HepG2 (cell line): Measurements from ENCODE around the gene ATAD3C. TPM values are rescaled to one million over a fixed set of nuclear protein-coding genes. Genes with fewer than 3 reads are reported as not detected.
A peak's percentile ranks its signal among the peaks of the same experiment; 100 is the strongest.

Experiments used
- AGO2 ChIP-seq: fragments of 200-400 bp; formaldehyde crosslinking; optimal IDR thresholded peaks from 2 replicates; pipeline ENCODE3; 2017; ENCODE audit warnings: mild to moderate bottlenecking, low read depth, low read length, moderate library complexity
- AKAP8 ChIP-seq: sonication (generic); formaldehyde crosslinking; IDR thresholded peaks from 2 replicates; pipeline ENCODE4 v1.5.1; 2020; ENCODE audit warnings: mild to moderate bottlenecking, missing genetic modification reagents
- ARID2 ChIP-seq: sonication (generic); formaldehyde crosslinking; IDR thresholded peaks from 2 replicates; pipeline ENCODE4 v1.8.1; 2022; ENCODE audit warnings: mild to moderate bottlenecking, missing genetic modification reagents, borderline replicate concordance
- ATF4 ChIP-seq, 2 experiments: fragments of 450-650 bp in 1 of 2; sonication (generic) in 1 of 2; formaldehyde crosslinking; IDR thresholded peaks; 2 replicates each; pipeline versions ENCODE4 v1.5.0 to v1.8.0; 2020 to 2022; ENCODE audit warnings: mild to moderate bottlenecking in 1 of 2, missing genetic modification reagents in 1 of 2
- CEBPB ChIP-seq: IDR thresholded peaks from 2 replicates; pipeline ENCODE4 v1.6.1; 2011; ENCODE audit warnings: low read depth, low read length, improper control_type of control experiment, borderline replicate concordance
- CEBPG ChIP-seq: IDR thresholded peaks from 2 replicates; pipeline ENCODE4 v1.6.1; 2016
- CSRNP2 ChIP-seq: sonication (generic); formaldehyde crosslinking; conservative IDR thresholded peaks from 2 replicates; pipeline ENCODE4 v1.8.0; 2022; ENCODE audit warnings: low read depth, missing genetic modification reagents
- FOXK2 ChIP-seq: fragments of 450-650 bp; IDR thresholded peaks from 2 replicates; pipeline ENCODE4 v1.6.1; 2016
- IKZF5 ChIP-seq: IDR thresholded peaks from 2 replicates; pipeline ENCODE4 v1.6.1; 2018; ENCODE audit warnings: missing genetic modification reagents, mild to moderate bottlenecking, missing compliant biosample characterization
- KAT2B ChIP-seq: fragments of 150-350 bp; IDR thresholded peaks from 2 replicates; pipeline ENCODE4 v1.6.1; 2014; ENCODE audit warnings: low read depth, low read length, borderline replicate concordance
- KDM5B ChIP-seq: sonication (generic); formaldehyde crosslinking; IDR thresholded peaks from 2 replicates; pipeline ENCODE4 v1.4.0; 2020; ENCODE audit warnings: missing genetic modification reagents, mild to moderate bottlenecking, borderline replicate concordance
- MXI1 ChIP-seq: IDR thresholded peaks from 3 replicates; pipeline ENCODE4 v1.6.1; 2012; ENCODE audit warnings: low read depth, low read length, inconsistent platforms, borderline replicate concordance
- MYC ChIP-seq: sonication (generic); formaldehyde crosslinking; IDR thresholded peaks from 2 replicates; pipeline ENCODE4 v1.9.0; 2021; ENCODE audit warnings: missing genetic modification reagents, borderline replicate concordance
- NONO ChIP-seq, 2 experiments: fragments of 450-650 bp in 1 of 2; sonication (generic) in 1 of 2; formaldehyde crosslinking in 1 of 2; IDR thresholded peaks in 1 of 2; conservative IDR thresholded peaks in 1 of 2; 2 replicates each; pipeline versions ENCODE4 v1.6.1 to v1.8.0; 2017 to 2022; ENCODE audit warnings: mild to moderate bottlenecking in 1 of 2, missing genetic modification reagents in 1 of 2, moderate library complexity in 1 of 2
- ONECUT2 ChIP-seq: sonication (generic); formaldehyde crosslinking; IDR thresholded peaks from 2 replicates; pipeline ENCODE4 v1.4.0; 2020; ENCODE audit warnings: missing genetic modification reagents
- PRPF4 ChIP-seq: fragments of 200-400 bp; formaldehyde crosslinking; IDR thresholded peaks from 2 replicates; pipeline ENCODE4 v1.6.1; 2016; ENCODE audit warnings: low read length, low read depth; ENCODE audit not compliant: poor library complexity, severe bottlenecking
- SAP130 ChIP-seq: IDR thresholded peaks from 2 replicates; pipeline ENCODE4 v1.6.1; 2016; ENCODE audit warnings: low read depth
- SKIL ChIP-seq: sonication (generic); formaldehyde crosslinking; IDR thresholded peaks from 2 replicates; pipeline ENCODE4 v1.8.0; 2022; ENCODE audit warnings: missing genetic modification reagents, mild to moderate bottlenecking, moderate library complexity, borderline replicate concordance
- SMAD1 ChIP-seq: sonication (generic); formaldehyde crosslinking; IDR thresholded peaks from 2 replicates; pipeline ENCODE4 v1.4.0; 2020; ENCODE audit warnings: missing genetic modification reagents, low read depth, mild to moderate bottlenecking, borderline replicate concordance
- TBX2 ChIP-seq: sonication (generic); formaldehyde crosslinking; IDR thresholded peaks from 2 replicates; pipeline ENCODE4 v1.5.0; 2020; ENCODE audit warnings: missing genetic modification reagents, mild to moderate bottlenecking, borderline replicate concordance
- THAP11 ChIP-seq: IDR thresholded peaks from 2 replicates; pipeline ENCODE4 v1.6.1; 2016; ENCODE audit warnings: missing biosample characterization, missing genetic modification reagents
- WIZ ChIP-seq: sonication (generic); formaldehyde crosslinking; IDR thresholded peaks from 2 replicates; pipeline ENCODE4 v1.5.1; 2020; ENCODE audit warnings: mild to moderate bottlenecking, missing genetic modification reagents
- ZBTB7A ChIP-seq: sonication (generic); formaldehyde crosslinking; IDR thresholded peaks from 2 replicates; pipeline ENCODE4 v1.8.0; 2022; ENCODE audit warnings: mild to moderate bottlenecking, missing genetic modification reagents
- ZNF274 ChIP-seq: sonication (generic); formaldehyde crosslinking; IDR thresholded peaks from 2 replicates; pipeline ENCODE4 v1.5.1; 2020; ENCODE audit warnings: mild to moderate bottlenecking, missing genetic modification reagents
- ZNF451 ChIP-seq: sonication (generic); formaldehyde crosslinking; IDR thresholded peaks from 2 replicates; pipeline ENCODE4 v1.5.0; 2020; ENCODE audit warnings: mild to moderate bottlenecking, missing genetic modification reagents
- polyA plus RNA-seq, 8 experiments: library from polyadenylated mRNA; depleted of rRNA in 3 of 8; stranded (reverse) in 7 of 8; unstranded in 1 of 8; fragments of >200 nt; fragmentation: Illumina TruSeq in 4 of 8; extraction: Trizol in 4 of 8; gene quantifications; 2 replicates each; pipeline versions ENCODE4 v1.2.1 to v1.2.3, GENCODE V29; 2011 to 2016; ENCODE audit warnings: low read depth in 4 of 8, missing spikeins in 1 of 8, mixed read lengths in 1 of 8; ENCODE audit not compliant: insufficient read depth in 1 of 8
- total RNA-seq, 5 experiments: library from RNA; depleted of rRNA; stranded (reverse); fragments of >200 nt; fragmentation: Illumina TruSeq; extraction: Trizol; gene quantifications; 2 replicates each; pipeline ENCODE4 v1.2.3, GENCODE V29; 2016; ENCODE audit warnings: low read depth in 1 of 5

Gene ATAD3C
- total and polyA plus RNA-seq, 2 of the 13 experiments (the other 11 are each of a cell fraction or from before 2014, with no cell fraction given) = 2.4 to 3.2 TPM

GRCh38 chr1:1462318-1462966 is 13.0 kb downstream of the ATAD3C start (continued):
- TF ChIP-seq FOXK2 (no peak), CEBPB (peak; percentile 13; the same call in 1 of the 2 replicates), KAT2B (no peak), CEBPG (CRISPR knock-in tag) (peak; percentile 46; the same call in 1 of the 2 replicates), SKIL (CRISPR knock-in tag) (no peak), AGO2 (no peak), AKAP8 (CRISPR knock-in tag) (peak; percentile 23; the same call in 1 of the 2 replicates), ZNF451 (0 out of 2 replicates have a peak, but pooled peaks have one; percentile 58), PRPF4 (no peak), ARID2 (no peak), ONECUT2 (CRISPR knock-in tag) (no peak), ZBTB7A (CRISPR knock-in tag) (peak; percentile 58; the same call in 1 of the 2 replicates), MXI1 (peak; percentile 54; the same call in 1 of the 3 replicates), SAP130 (peak; percentile 74), WIZ (CRISPR knock-in tag) (no peak), MYC (CRISPR knock-in tag) (0 out of 2 replicates have a peak, but pooled peaks have one; percentile 19), KDM5B (CRISPR knock-in tag) (0 out of 2 replicates have a peak, but pooled peaks have one; percentile 5), ATF4 (CRISPR knock-in tag; IDR thresholded peaks at IDR 0.05) (peak in 1 of 2 experiments; percentile 78; a peak in 2 of 4 replicates), CSRNP2 (CRISPR knock-in tag) (no peak), IKZF5 (CRISPR knock-in tag) (peak; percentile 71; the same call in 1 of the 2 replicates), TBX2 (no peak), NONO (IDR thresholded peaks at IDR 0.05) (no peak), NONO (CRISPR knock-in tag; conservative IDR thresholded peaks at IDR 0.05) (0 out of 2 replicates have a peak, but pooled peaks have one; percentile 17), THAP11 (CRISPR knock-in tag) (peak; percentile 51; the same call in 1 of the 2 replicates), ZNF274 (CRISPR knock-in tag) (peak; percentile 55), SMAD1 (CRISPR knock-in tag) (0 out of 2 replicates have a peak, but pooled peaks have one; percentile 44)
